B cell (primary cell): Measurements from ENCODE around the gene HLA-DQA2. TPM values are rescaled to one million over a fixed set of nuclear protein-coding genes. Genes with fewer than 3 reads are reported as not detected.

ENCODE experiments used
- ATAC-seq: fragments of 200-7000 bp; cut with Tn5 transposase; one replicate; pipeline ENCODE4 v1.10.0; 2021; ENCODE audit warnings: low read depth, mild to moderate bottlenecking, moderate number of reproducible peaks, moderate library complexity
- CTCF ChIA-PET: fragments of 350-600 bp; sonication (Branson Sonifier 250); formaldehyde crosslinking; loops from one replicate; lab custom pipeline; 2021; ENCODE audit warnings: antibody characterized with exemption, inconsistent platforms; lab: Charles Lee
- POLR2A ChIA-PET: fragments of 350-600 bp; sonication (Branson Sonifier 250); formaldehyde crosslinking; loops from one replicate; lab custom pipeline; 2021; ENCODE audit warnings: antibody characterized with exemption; lab: Charles Lee
- DNase-seq: peaks from one replicate; pipeline ENCODE4 v3.0.0; 2013
- H2AFZ ChIP-seq: 2 replicates; pipeline ENCODE4 v1.6.1; 2012; ENCODE audit warnings: mild to moderate bottlenecking, low read depth, low read length; ENCODE audit not compliant: insufficient read depth, poor library complexity, severe bottlenecking
- H3K27ac ChIP-seq, 2 donors: 1 replicate in 1 of 2; 2 replicates in 1 of 2; pipeline ENCODE4 v1.5.1; 2012 to 2013; ENCODE audit warnings: low read length in 2 of 2, mild to moderate bottlenecking in 2 of 2, moderate library complexity in 1 of 2
- H3K27me3 ChIP-seq, 4 experiments: fragments of 200-600 bp in 1 of 4; sonication (generic) in 1 of 4; replicated peaks in 1 of 4; 1 replicate in 2 of 4; 2 replicates in 2 of 4; pipeline versions ENCODE4 v1.6.1 to v1.7.0; 2013 to 2016; ENCODE audit warnings: low read length in 3 of 4, mild to moderate bottlenecking in 2 of 4, mixed read lengths in 1 of 4, moderate library complexity in 1 of 4; ENCODE audit not compliant: insufficient read depth in 4 of 4, control insufficient read depth in 3 of 4; ENCODE audit errors: control extremely low read depth in 1 of 4
- H3K36me3 ChIP-seq, 2 experiments: replicated peaks in 1 of 2; 1 replicate in 1 of 2; 2 replicates in 1 of 2; pipeline versions ENCODE4 v1.6.1 to v1.7.1; 2013; ENCODE audit warnings: low read length in 1 of 2; ENCODE audit not compliant: insufficient read depth in 2 of 2, control insufficient read depth in 1 of 2; ENCODE audit errors: control extremely low read depth in 1 of 2, extremely low read depth in 1 of 2
- H3K4me1 ChIP-seq, 2 donors: fragments of 200-600 bp in 1 of 2; sonication (generic) in 1 of 2; 1 replicate in 1 of 2; 2 replicates in 1 of 2; pipeline versions ENCODE4 v1.5.1 to v1.6.1; 2013 to 2017; ENCODE audit warnings: low read length in 2 of 2; ENCODE audit not compliant: control insufficient read depth in 2 of 2, insufficient read depth in 2 of 2
- H3K4me2 ChIP-seq: replicated peaks from 2 replicates; pipeline ENCODE3; 2012; ENCODE audit warnings: mild to moderate bottlenecking, low read depth, low read length; ENCODE audit not compliant: poor library complexity, severe bottlenecking
- H3K4me3 ChIP-seq, 5 experiments: fragments of 200-600 bp in 1 of 5; sonication (generic) in 1 of 5; 1 replicate in 3 of 5; 2 replicates in 2 of 5; pipeline versions ENCODE4 v1.5.1 to v1.7.0; 2011 to 2016; ENCODE audit warnings: low read length in 4 of 5, mild to moderate bottlenecking in 4 of 5, low read depth in 2 of 5, control low read depth in 1 of 5, moderate library complexity in 1 of 5; ENCODE audit not compliant: insufficient read depth in 1 of 5; ENCODE audit errors: control extremely low read depth in 1 of 5, extremely low read depth in 1 of 5
- H3K79me2 ChIP-seq: fragments of 200-600 bp; sonication (generic); one replicate; pipeline ENCODE4 v1.6.0; 2016; ENCODE audit warnings: low read length; ENCODE audit not compliant: control insufficient read depth, insufficient read depth
- H3K9ac ChIP-seq: fragments of 200-600 bp; sonication (generic); 2 replicates; pipeline ENCODE4 v1.6.1; 2017; ENCODE audit warnings: mild to moderate bottlenecking, low read length, moderate library complexity
- H3K9me3 ChIP-seq, 3 donors: one replicate each; pipeline versions ENCODE4 v1.6.1 to v1.7.1; 2013; ENCODE audit warnings: low read length in 2 of 3; ENCODE audit not compliant: control insufficient read depth in 2 of 3, insufficient read depth in 1 of 3; ENCODE audit errors: control extremely low read depth in 1 of 3
- H4K20me1 ChIP-seq: 2 replicates; pipeline ENCODE4 v1.6.0; 2012; ENCODE audit warnings: mild to moderate bottlenecking, low read length; ENCODE audit not compliant: insufficient read depth, control insufficient read depth, poor library complexity, severe bottlenecking
- H3K27ac Mint-ChIP-seq: one replicate; pipeline ENCODE4 v1.8.0; 2021; ENCODE audit warnings: mixed read lengths
- H3K27me3 Mint-ChIP-seq: one replicate; pipeline ENCODE4 v1.8.0; 2021; ENCODE audit warnings: mixed read lengths
- H3K4me1 Mint-ChIP-seq: one replicate; pipeline ENCODE4 v1.8.0; 2021; ENCODE audit warnings: mixed read lengths
- H3K4me3 Mint-ChIP-seq: one replicate; pipeline ENCODE4 v1.8.0; 2021; ENCODE audit warnings: mixed read lengths
- H3K9me3 Mint-ChIP-seq: one replicate; pipeline ENCODE4 v1.8.0; 2022; ENCODE audit warnings: mixed read lengths; ENCODE audit not compliant: insufficient read depth
- CTCF ChIP-seq: fragments of 200-600 bp; IDR thresholded peaks from one replicate; pipeline ENCODE4 v1.8.0; 2022; ENCODE audit warnings: antibody characterized with exemption, mild to moderate bottlenecking
- EZH2 ChIP-seq: IDR thresholded peaks from 2 replicates; pipeline ENCODE4 v1.6.1; 2012; ENCODE audit warnings: borderline replicate concordance, low read depth, mild to moderate bottlenecking, moderate library complexity, low read length; ENCODE audit not compliant: insufficient read depth, poor library complexity, severe bottlenecking
- WGBS: methylation state at CpG from one replicate; pipeline ENCODE4 v1.1.5; 2013; ENCODE audit warnings: missing lambda C conversion rate; ENCODE audit not compliant: insufficient coverage; 5-methylcytosine and 5-hydroxymethylcytosine counted together
- intact Hi-C: fragments of 100-400 bp; cut with micrococcal nuclease; formaldehyde crosslinking; loops from one replicate; pipeline ENCODE4 v1.10.0; 2022
- polyA plus RNA-seq: library from polyadenylated mRNA; depleted of rRNA; stranded (reverse); fragments of >200 nt; gene quantifications from 2 replicates; pipeline ENCODE4 v1.2.3, GENCODE V29; 2012
- total RNA-seq, 2 donors: library from RNA; stranded (reverse); fragments of 120-200 nt in 1 of 2; gene quantifications; 1 replicate in 1 of 2; 2 replicates in 1 of 2; pipeline versions ENCODE4 v1.2.3 to v1.2.4, GENCODE V29; 2013 to 2022

HLA-DQA2 gene
- total and polyA plus RNA-seq, 2 donors (not counting 1 experiment from before 2014, with no cell fraction given) = 14.5 to 171 TPM

GRCh38 chr6:32785781-32786533 is 44.8 kb downstream of the HLA-DQA2 start:
- intact Hi-C loops = loop anchor here (1.0 to 5.0 kb wide), 3 partner anchors 84 to 373 kb away; no protein-coding TSS in a partner anchor
- WGBS = 27% methylated on average over 4 of the region's 5 CpGs
- no peaks in the 10 kb centered on the region for H3K27me3 Mint-ChIP-seq
- H3K9ac ChIP-seq = no peak overlapping the region
- peaks cover 2% of the 10 kb centered on the region for H3K4me1 Mint-ChIP-seq
- H4K20me1 ChIP-seq = no peaks in the 10 kb centered on the region
- no peaks in the 10 kb centered on the region for H3K4me1 ChIP-seq
- peaks cover 4% of the 10 kb centered on the region for H3K9me3 Mint-ChIP-seq
- no peaks in the 10 kb centered on the region for H3K9me3 ChIP-seq
- H3K27me3 ChIP-seq = no peaks in the 10 kb centered on the region
- ChIA-PET CTCF (interaction anchor here (0.7 to 8.6 kb wide), 56 partner anchors 9 to 739 kb away, joined by 3 to 229 read pairs (median 6); partner anchors contain the start of genes HLA-DQA2, HLA-DQB2 and TAP2), POLR2A (interaction anchor here (1.0 to 1.2 kb wide), 3 partner anchors 94 to 373 kb away, joined by 3 to 5 read pairs (median 3); no protein-coding TSS in a partner anchor)
- no peak overlapping the region for H2AFZ ChIP-seq
- no peaks in the 10 kb centered on the region for H3K36me3 ChIP-seq
- H3K27ac ChIP-seq = no peak overlapping the region
- TF ChIP-seq EZH2 (no peak), CTCF (peak; percentile 82)
- H3K4me3 ChIP-seq = no peak overlapping the region
- H3K4me2 ChIP-seq = no peak overlapping the region
- DNase-seq = peak; percentile 77
- H3K4me3 Mint-ChIP-seq = no peak overlapping the region
- no peaks in the 10 kb centered on the region for H3K79me2 ChIP-seq
- H3K27ac Mint-ChIP-seq = no peak overlapping the region
- no peak for ATAC-seq

- ChIA-PET CTCF (interaction anchor here (0.8 to 9.6 kb wide), 3 partner anchors 10 to 376 kb away, joined by 3 to 90 read pairs (median 4); no protein-coding TSS in a partner anchor), POLR2A (no interaction called here)
- H3K36me3 ChIP-seq = no peaks in the 10 kb centered on the region
- H3K4me3 ChIP-seq = no peak overlapping the region
- no peaks in the 10 kb centered on the region for H3K9me3 ChIP-seq
- TF ChIP-seq CTCF (no peak), EZH2 (no peak)
- H2AFZ ChIP-seq = no peak overlapping the region
- no peaks in the 10 kb centered on the region for H3K79me2 ChIP-seq
- no peak overlapping the region for H3K27ac Mint-ChIP-seq
- no peaks in the 10 kb centered on the region for H3K9me3 Mint-ChIP-seq
- no peaks in the 10 kb centered on the region for H4K20me1 ChIP-seq
- H3K9ac ChIP-seq = no peak overlapping the region
- peaks cover 20% of the 10 kb centered on the region for H3K4me1 Mint-ChIP-seq
- intact Hi-C loops = loop anchor here (10.0 kb wide), 2 partner anchors 666 to 746 kb away; partner anchors contain the start of gene ATF6B
- no peak overlapping the region for H3K4me3 Mint-ChIP-seq
- no peaks in the 10 kb centered on the region for H3K27me3 Mint-ChIP-seq
- no peak overlapping the region for H3K27ac ChIP-seq
- no peaks in the 10 kb centered on the region for H3K27me3 ChIP-seq
- no peak overlapping the region for H3K4me2 ChIP-seq
- DNase-seq (no peak), ATAC-seq (no peak)
- WGBS = 38% methylated on average over 1 of the region's 2 CpGs
- peaks cover 14% of the 10 kb centered on the region in 2 donors for H3K4me1 ChIP-seq
These were observed 49.1 kb downstream of the HLA-DQA2 start for GRCh38 chr6:32790306-32790705.
